Measurements from ENCODE around the gene GGPS1.
A peak's percentile ranks its signal among the peaks of the same experiment; 100 is the strongest.
"Not testable (repeated sequence)": the region's sequence is repeated elsewhere in the genome, so short reads cannot be mapped to it uniquely, and the experiment has no call there.

Gene GGPS1

GRCh38 chr1:235328271-235329138 is at the start of gene GGPS1:
TSS of gene GGPS1 (plus strand) at chr1:235328570. CDS start at chr1:235335265, 6,695 bp downstream.
- H3K4me3 ChIP-seq (replicated peaks; ENCODE audit: low read depth, low read length), result peak within 1 kb of the TSS; percentile 97
- no peak for TF ChIP-seq CTCF (IDR thresholded peaks at IDR 0.05; ENCODE audit: low read depth, low read length, missing control alignments)
- DNase-seq (ENCODE audit: extremely low read depth, low read depth), result peak; percentile 100

GRCh38 chr1:235278915-235279292 is 49.5 kb upstream of the GGPS1 start:
- no peak overlapping the region for H3K4me3 ChIP-seq (replicated peaks; ENCODE audit: low read depth, low read length)
- no peak for DNase-seq (ENCODE audit: extremely low read depth, low read depth)
- TF ChIP-seq CTCF (IDR thresholded peaks at IDR 0.05; ENCODE audit: low read depth, low read length, missing control alignments), result no peak

- no peak for DNase-seq (ENCODE audit: extremely low read depth, low read depth)
- TF ChIP-seq CTCF (IDR thresholded peaks at IDR 0.05; ENCODE audit: low read depth, low read length, missing control alignments), result no peak
- no peak overlapping the region for H3K4me3 ChIP-seq (replicated peaks; ENCODE audit: low read depth, low read length)
These were observed 48.7 kb upstream of the GGPS1 start for GRCh38 chr1:235279694-235280093.

- no peak overlapping the region for H3K4me3 ChIP-seq (replicated peaks; ENCODE audit: low read depth, low read length)
- DNase-seq (ENCODE audit: extremely low read depth, low read depth), result no peak
- no peak for TF ChIP-seq CTCF (IDR thresholded peaks at IDR 0.05; ENCODE audit: low read depth, low read length, missing control alignments)
These were observed 47.9 kb upstream of the GGPS1 start for GRCh38 chr1:235280467-235280866.

- not testable (repeated sequence) for H3K4me3 ChIP-seq (replicated peaks; ENCODE audit: low read depth, low read length); DNase-seq (ENCODE audit: extremely low read depth, low read depth)
These were observed 44.7 kb upstream of the GGPS1 start for GRCh38 chr1:235283636-235284035.

GRCh38 chr1:235284231-235284769 is 44.1 kb upstream of the GGPS1 start:
- no peak for DNase-seq (ENCODE audit: extremely low read depth, low read depth)
- no peak for TF ChIP-seq CTCF (IDR thresholded peaks at IDR 0.05; ENCODE audit: low read depth, low read length, missing control alignments)
- H3K4me3 ChIP-seq (replicated peaks; ENCODE audit: low read depth, low read length), result no peak overlapping the region

GRCh38 chr1:235286667-235287066 is 41.7 kb upstream of the GGPS1 start:
- DNase-seq (ENCODE audit: extremely low read depth, low read depth), result no peak
- H3K4me3 ChIP-seq (replicated peaks; ENCODE audit: low read depth, low read length), result no peak overlapping the region
- no peak for TF ChIP-seq CTCF (IDR thresholded peaks at IDR 0.05; ENCODE audit: low read depth, low read length, missing control alignments)
